ENCODE results near the gene AFF1.
"Not testable (repeated sequence)": the region's sequence is repeated elsewhere in the genome, so short reads cannot be mapped to it uniquely, and the experiment has no call there.

Gene AFF1

GRCh38 chr4:87118826-87119225, 184.0 kb downstream of the AFF1 start:
- no peak for DNase-seq

GRCh38 chr4:87120010-87120409, 185.2 kb downstream of the AFF1 start:
- DNase-seq: no peak

- DNase-seq: no peak
Measured at GRCh38 chr4:87120411-87121162, 185.8 kb downstream of the AFF1 start.

- DNase-seq: no peak
Measured at GRCh38 chr4:87121341-87122065, 186.7 kb downstream of the AFF1 start.

- no peak for DNase-seq
Measured at GRCh38 chr4:87122252-87122651, 187.4 kb downstream of the AFF1 start.

GRCh38 chr4:87126056-87126455, 191.2 kb downstream of the AFF1 start:
- no peak for DNase-seq

- DNase-seq: no peak
Measured at GRCh38 chr4:87128006-87128705, 193.3 kb downstream of the AFF1 start.

- DNase-seq: no peak
Measured at GRCh38 chr4:87129681-87130080, 194.9 kb downstream of the AFF1 start.

GRCh38 chr4:87130985-87131703, 196.3 kb downstream of the AFF1 start:
- DNase-seq: no peak

- DNase-seq: no peak
Measured at GRCh38 chr4:87132035-87132434, 197.2 kb downstream of the AFF1 start.

- no peak for DNase-seq
Measured at GRCh38 chr4:87133183-87133582, 198.4 kb downstream of the AFF1 start.

- DNase-seq: no peak
Measured at GRCh38 chr4:87134122-87134521, 199.3 kb downstream of the AFF1 start.

GRCh38 chr4:87141428-87141827, 206.6 kb downstream of the AFF1 start:
- DNase-seq: no peak

GRCh38 chr4:87144356-87144755, 209.5 kb downstream of the AFF1 start:
- no peak for DNase-seq

GRCh38 chr4:87145934-87146333, 211.1 kb downstream of the AFF1 start:
- not testable (repeated sequence) for DNase-seq

GRCh38 chr4:87147116-87147515, 212.3 kb downstream of the AFF1 start:
- DNase-seq: no peak

GRCh38 chr4:87150498-87151261, 215.9 kb downstream of the AFF1 start:
- peak; percentile 72 for DNase-seq

- no peak for DNase-seq
Measured at GRCh38 chr4:87151730-87152129, 216.9 kb downstream of the AFF1 start.

GRCh38 chr4:87152310-87153041, 217.7 kb downstream of the AFF1 start:
- no peak for DNase-seq

GRCh38 chr4:87153078-87153870, 218.5 kb downstream of the AFF1 start:
- DNase-seq: no peak

- no peak for DNase-seq
Measured at GRCh38 chr4:87165892-87166291, 231.1 kb downstream of the AFF1 start.

Data from RPMI8226 (cell line).